Measurements from ENCODE around the gene ZNF611. TPM values are rescaled to one million over a fixed set of nuclear protein-coding genes. Genes with fewer than 3 reads are reported as not detected.
"Not testable (repeated sequence)": the region's sequence is repeated elsewhere in the genome, so short reads cannot be mapped to it uniquely, and the experiment has no call there.

The ZNF611 gene
- total RNA-seq, 2 experiments from 2014 or later: 14.6 to 15.5 TPM

DNA sequence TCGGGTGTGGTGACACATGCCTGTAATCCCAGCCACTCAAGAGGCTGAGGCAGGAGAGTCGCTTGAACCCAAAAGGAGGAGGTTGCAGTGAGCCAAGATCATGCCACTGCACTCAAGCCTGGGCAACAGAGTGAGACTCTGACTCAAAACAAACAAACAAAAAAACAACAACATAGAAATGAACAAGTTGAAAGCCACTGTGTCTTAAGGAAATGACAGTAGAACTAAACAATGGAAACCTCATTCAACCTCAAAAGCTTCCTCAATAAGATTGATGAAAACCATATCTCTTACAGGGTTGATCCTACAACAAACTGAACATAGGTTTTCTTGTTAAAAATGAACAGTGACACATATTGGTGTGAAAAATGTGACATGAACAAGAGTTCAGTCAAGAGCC lies 21.8 kb downstream of the ZNF611 start:
- H3K27ac Mint-ChIP-seq; H3K27me3 ChIP-seq (ENCODE audit: control insufficient read depth in 1 of 2, insufficient read depth in 2 of 2, low read length in 2 of 2); H3K4me3 ChIP-seq (ENCODE audit: low read length); DNase-seq; POLR2A ChIA-PET; CTCF ChIA-PET; H3K4me1 Mint-ChIP-seq (ENCODE audit: low read depth); H3K9me3 Mint-ChIP-seq; H3K27me3 Mint-ChIP-seq; ATAC-seq (ENCODE audit: poor library complexity); H3K4me3 Mint-ChIP-seq; intact Hi-C loops (cut with DNase I, micrococcal nuclease); H3K27ac ChIP-seq (ENCODE audit: low read depth in 1 of 2, low read length in 2 of 2); H3K4me1 ChIP-seq (ENCODE audit: insufficient read depth, low read length): not testable (repeated sequence)
- Histone ChIP-seq H3K36me3 (ENCODE audit: insufficient read depth, low read length) (peaks cover 51% of the 10 kb centered on the region), H3K9me3 (ENCODE audit: control insufficient read depth in 1 of 2, insufficient read depth in 1 of 2, low read length in 2 of 2) (peaks cover 12 to 17% of the 10 kb centered on the region in 2 experiments)
- peaks cover 93% of the 10 kb centered on the region for H3K36me3 Mint-ChIP-seq (ENCODE audit: low read depth)

DNA sequence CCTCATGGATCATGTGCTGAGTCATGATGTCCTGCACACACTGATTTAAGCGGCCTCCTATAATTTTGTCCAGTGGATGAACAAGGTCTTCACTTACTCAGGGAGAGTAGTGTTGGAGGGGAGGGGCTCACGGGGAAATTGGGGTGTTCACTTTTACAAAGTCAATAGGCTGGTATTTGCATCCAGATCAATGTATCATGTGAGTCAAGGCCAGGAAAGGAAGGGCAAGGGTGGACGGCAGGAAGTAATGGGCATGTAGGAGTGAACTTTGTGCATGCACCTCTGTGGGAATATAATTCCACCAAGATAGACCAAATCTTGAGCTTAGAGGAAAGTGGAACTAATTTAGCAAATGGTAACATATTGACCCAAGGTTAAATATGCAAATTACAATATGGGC lies 23.2 kb downstream of the ZNF611 start:
- DNase-seq; POLR2A ChIA-PET; H3K27me3 ChIP-seq (ENCODE audit: control insufficient read depth in 1 of 2, insufficient read depth in 2 of 2, low read length in 2 of 2); H3K27ac ChIP-seq (ENCODE audit: low read depth in 1 of 2, low read length in 2 of 2); H3K4me3 ChIP-seq (ENCODE audit: low read length); CTCF ChIA-PET; H3K9me3 Mint-ChIP-seq; intact Hi-C loops (cut with DNase I, micrococcal nuclease); H3K27me3 Mint-ChIP-seq; H3K4me3 Mint-ChIP-seq; H3K27ac Mint-ChIP-seq; H3K4me1 ChIP-seq (ENCODE audit: insufficient read depth, low read length); H3K4me1 Mint-ChIP-seq (ENCODE audit: low read depth); ATAC-seq (ENCODE audit: poor library complexity): not testable (repeated sequence)
- H3K36me3 ChIP-seq (ENCODE audit: insufficient read depth, low read length): peaks cover 61% of the 10 kb centered on the region
- H3K36me3 Mint-ChIP-seq (ENCODE audit: low read depth): peaks cover 95% of the 10 kb centered on the region
- H3K9me3 ChIP-seq (ENCODE audit: control insufficient read depth in 1 of 2, insufficient read depth in 1 of 2, low read length in 2 of 2): peaks cover 22 to 26% of the 10 kb centered on the region in 2 experiments

- Mint-ChIP-seq H3K36me3 (ENCODE audit: low read depth) (peaks cover 95% of the 10 kb centered on the region), H3K4me3 (no peak overlapping the region), H3K4me1 (ENCODE audit: low read depth) (peaks cover 2% of the 10 kb centered on the region), H3K27ac (no peak overlapping the region), H3K27me3 (no peaks in the 10 kb centered on the region), H3K9me3 (peaks cover 9% of the 10 kb centered on the region)
- ChIA-PET POLR2A (no interaction called here), CTCF (no interaction called here)
- TF ChIP-seq, protein P1, sequence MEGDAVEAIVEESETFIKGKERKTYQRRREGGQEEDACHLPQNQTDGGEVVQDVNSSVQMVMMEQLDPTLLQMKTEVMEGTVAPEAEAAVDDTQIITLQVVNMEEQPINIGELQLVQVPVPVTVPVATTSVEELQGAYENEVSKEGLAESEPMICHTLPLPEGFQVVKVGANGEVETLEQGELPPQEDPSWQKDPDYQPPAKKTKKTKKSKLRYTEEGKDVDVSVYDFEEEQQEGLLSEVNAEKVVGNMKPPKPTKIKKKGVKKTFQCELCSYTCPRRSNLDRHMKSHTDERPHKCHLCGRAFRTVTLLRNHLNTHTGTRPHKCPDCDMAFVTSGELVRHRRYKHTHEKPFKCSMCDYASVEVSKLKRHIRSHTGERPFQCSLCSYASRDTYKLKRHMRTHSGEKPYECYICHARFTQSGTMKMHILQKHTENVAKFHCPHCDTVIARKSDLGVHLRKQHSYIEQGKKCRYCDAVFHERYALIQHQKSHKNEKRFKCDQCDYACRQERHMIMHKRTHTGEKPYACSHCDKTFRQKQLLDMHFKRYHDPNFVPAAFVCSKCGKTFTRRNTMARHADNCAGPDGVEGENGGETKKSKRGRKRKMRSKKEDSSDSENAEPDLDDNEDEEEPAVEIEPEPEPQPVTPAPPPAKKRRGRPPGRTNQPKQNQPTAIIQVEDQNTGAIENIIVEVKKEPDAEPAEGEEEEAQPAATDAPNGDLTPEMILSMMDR (IDR thresholded peaks at IDR 0.05): no peak
- H3K36me3 ChIP-seq (ENCODE audit: insufficient read depth, low read length): peaks cover 72% of the 10 kb centered on the region
- intact Hi-C loops (cut with DNase I, micrococcal nuclease): no loop called here
- no peaks in the 10 kb centered on the region for H3K27me3 ChIP-seq (ENCODE audit: control insufficient read depth in 1 of 2, insufficient read depth in 2 of 2, low read length in 2 of 2)
- ATAC-seq (ENCODE audit: poor library complexity): no peak
- no peak for DNase-seq
- no peak overlapping the region for H3K4me3 ChIP-seq (ENCODE audit: low read length)
- H3K27ac ChIP-seq (ENCODE audit: low read depth in 1 of 2, low read length in 2 of 2): no peak overlapping the region
- H3K4me1 ChIP-seq (ENCODE audit: insufficient read depth, low read length): peaks cover 3% of the 10 kb centered on the region
- peaks cover 26 to 34% of the 10 kb centered on the region in 2 experiments for H3K9me3 ChIP-seq (ENCODE audit: control insufficient read depth in 1 of 2, insufficient read depth in 1 of 2, low read length in 2 of 2)
Measured at GRCh38 chr19:52710538-52710937, 24.3 kb downstream of the ZNF611 start.

- H3K27me3 ChIP-seq (ENCODE audit: control insufficient read depth in 1 of 2, insufficient read depth in 2 of 2, low read length in 2 of 2); H3K4me3 ChIP-seq (ENCODE audit: low read length); intact Hi-C loops (cut with DNase I, micrococcal nuclease); H3K27ac ChIP-seq (ENCODE audit: low read depth in 1 of 2, low read length in 2 of 2); CTCF ChIA-PET; H3K27ac Mint-ChIP-seq; ATAC-seq (ENCODE audit: poor library complexity); DNase-seq; H3K27me3 Mint-ChIP-seq; H3K4me3 Mint-ChIP-seq; POLR2A ChIA-PET; H3K4me1 Mint-ChIP-seq (ENCODE audit: low read depth); H3K4me1 ChIP-seq (ENCODE audit: insufficient read depth, low read length): not testable (repeated sequence)
- H3K9me3 Mint-ChIP-seq: peaks cover 18% of the 10 kb centered on the region
- H3K36me3 Mint-ChIP-seq (ENCODE audit: low read depth): peaks cover 85% of the 10 kb centered on the region
- Histone ChIP-seq H3K9me3 (ENCODE audit: control insufficient read depth in 1 of 2, insufficient read depth in 1 of 2, low read length in 2 of 2) (peaks cover 54 to 78% of the 10 kb centered on the region in 2 experiments), H3K36me3 (ENCODE audit: insufficient read depth, low read length) (peaks cover 43% of the 10 kb centered on the region)
Measured at GRCh38 chr19:52705615-52706014, 29.2 kb downstream of the ZNF611 start.

Measured in CD4-positive, alpha-beta T cell (primary cell).